Panc1 (cell line): Measurements from ENCODE around the gene DIP2C.

Experiments used
- POLR2AphosphoS5 ChIP-seq: IDR thresholded peaks from 2 replicates; pipeline ENCODE4 v1.6.1; 2012; ENCODE audit warnings: mild to moderate bottlenecking, low read depth, low read length, moderate library complexity
- SIN3A ChIP-seq: IDR thresholded peaks from 2 replicates; pipeline ENCODE4 v1.6.1; 2012; ENCODE audit warnings: low read depth, mild to moderate bottlenecking, low read length, moderate library complexity, borderline replicate concordance; ENCODE audit not compliant: insufficient read depth
- TCF7L2 ChIP-seq: IDR thresholded peaks from 2 replicates; pipeline ENCODE4 v1.6.1; 2011; ENCODE audit warnings: mild to moderate bottlenecking, low read depth, low read length, inconsistent platforms
- TF ChIP-seq, protein P1 (sequence below): fragments of 450-650 bp; IDR thresholded peaks from 2 replicates; pipeline ENCODE4 v1.5.1; 2017; ENCODE audit warnings: mild to moderate bottlenecking
- TF ChIP-seq, protein P2 (sequence below), 2 experiments: IDR thresholded peaks; 2 replicates each; pipeline ENCODE4 v1.6.1; 2011 to 2012; ENCODE audit warnings: low read depth in 2 of 2, control low read depth in 1 of 2, low read length in 1 of 2, mild to moderate bottlenecking in 1 of 2, moderate library complexity in 1 of 2; ENCODE audit not compliant: insufficient read depth in 1 of 2

DNA sequence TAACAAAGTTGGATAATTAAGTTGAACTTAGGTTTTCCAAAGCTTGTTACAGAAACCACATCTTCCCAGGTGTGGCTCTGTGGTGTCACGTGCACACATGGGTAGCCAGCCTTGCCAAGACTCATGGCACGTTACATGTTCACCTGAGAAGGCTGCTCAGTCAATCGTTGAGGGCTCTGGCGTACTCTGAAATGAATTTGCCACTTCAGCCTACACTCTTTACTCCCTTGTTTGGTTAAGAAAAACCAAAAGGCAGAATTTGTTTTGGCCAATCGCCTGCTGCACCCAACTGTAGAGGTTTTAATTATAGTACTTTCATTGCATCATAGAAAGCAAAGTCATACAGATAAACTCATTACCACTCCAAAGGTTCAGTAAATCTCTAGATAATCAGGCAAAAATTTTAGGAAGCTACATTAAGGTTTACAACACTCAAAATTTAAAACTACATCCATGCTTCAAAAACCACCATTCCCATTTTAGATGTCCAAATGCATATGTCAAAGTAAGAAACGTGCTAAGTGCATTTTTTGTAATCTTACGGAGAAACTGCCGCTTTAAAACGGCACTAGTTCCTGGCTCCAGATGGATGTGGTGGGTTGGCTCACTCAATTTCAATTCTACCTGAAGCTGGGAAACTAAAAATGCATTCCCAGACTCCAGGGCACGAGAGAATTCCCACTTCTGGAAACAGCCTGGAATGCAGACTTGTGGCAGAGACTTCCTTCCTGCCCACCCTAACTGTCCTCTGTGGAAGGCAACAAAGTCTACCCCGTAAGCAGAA, 88.4 kb downstream of the DIP2C start:
- TF ChIP-seq, protein P1, sequence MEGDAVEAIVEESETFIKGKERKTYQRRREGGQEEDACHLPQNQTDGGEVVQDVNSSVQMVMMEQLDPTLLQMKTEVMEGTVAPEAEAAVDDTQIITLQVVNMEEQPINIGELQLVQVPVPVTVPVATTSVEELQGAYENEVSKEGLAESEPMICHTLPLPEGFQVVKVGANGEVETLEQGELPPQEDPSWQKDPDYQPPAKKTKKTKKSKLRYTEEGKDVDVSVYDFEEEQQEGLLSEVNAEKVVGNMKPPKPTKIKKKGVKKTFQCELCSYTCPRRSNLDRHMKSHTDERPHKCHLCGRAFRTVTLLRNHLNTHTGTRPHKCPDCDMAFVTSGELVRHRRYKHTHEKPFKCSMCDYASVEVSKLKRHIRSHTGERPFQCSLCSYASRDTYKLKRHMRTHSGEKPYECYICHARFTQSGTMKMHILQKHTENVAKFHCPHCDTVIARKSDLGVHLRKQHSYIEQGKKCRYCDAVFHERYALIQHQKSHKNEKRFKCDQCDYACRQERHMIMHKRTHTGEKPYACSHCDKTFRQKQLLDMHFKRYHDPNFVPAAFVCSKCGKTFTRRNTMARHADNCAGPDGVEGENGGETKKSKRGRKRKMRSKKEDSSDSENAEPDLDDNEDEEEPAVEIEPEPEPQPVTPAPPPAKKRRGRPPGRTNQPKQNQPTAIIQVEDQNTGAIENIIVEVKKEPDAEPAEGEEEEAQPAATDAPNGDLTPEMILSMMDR, result no peak
- TF ChIP-seq, protein P2, sequence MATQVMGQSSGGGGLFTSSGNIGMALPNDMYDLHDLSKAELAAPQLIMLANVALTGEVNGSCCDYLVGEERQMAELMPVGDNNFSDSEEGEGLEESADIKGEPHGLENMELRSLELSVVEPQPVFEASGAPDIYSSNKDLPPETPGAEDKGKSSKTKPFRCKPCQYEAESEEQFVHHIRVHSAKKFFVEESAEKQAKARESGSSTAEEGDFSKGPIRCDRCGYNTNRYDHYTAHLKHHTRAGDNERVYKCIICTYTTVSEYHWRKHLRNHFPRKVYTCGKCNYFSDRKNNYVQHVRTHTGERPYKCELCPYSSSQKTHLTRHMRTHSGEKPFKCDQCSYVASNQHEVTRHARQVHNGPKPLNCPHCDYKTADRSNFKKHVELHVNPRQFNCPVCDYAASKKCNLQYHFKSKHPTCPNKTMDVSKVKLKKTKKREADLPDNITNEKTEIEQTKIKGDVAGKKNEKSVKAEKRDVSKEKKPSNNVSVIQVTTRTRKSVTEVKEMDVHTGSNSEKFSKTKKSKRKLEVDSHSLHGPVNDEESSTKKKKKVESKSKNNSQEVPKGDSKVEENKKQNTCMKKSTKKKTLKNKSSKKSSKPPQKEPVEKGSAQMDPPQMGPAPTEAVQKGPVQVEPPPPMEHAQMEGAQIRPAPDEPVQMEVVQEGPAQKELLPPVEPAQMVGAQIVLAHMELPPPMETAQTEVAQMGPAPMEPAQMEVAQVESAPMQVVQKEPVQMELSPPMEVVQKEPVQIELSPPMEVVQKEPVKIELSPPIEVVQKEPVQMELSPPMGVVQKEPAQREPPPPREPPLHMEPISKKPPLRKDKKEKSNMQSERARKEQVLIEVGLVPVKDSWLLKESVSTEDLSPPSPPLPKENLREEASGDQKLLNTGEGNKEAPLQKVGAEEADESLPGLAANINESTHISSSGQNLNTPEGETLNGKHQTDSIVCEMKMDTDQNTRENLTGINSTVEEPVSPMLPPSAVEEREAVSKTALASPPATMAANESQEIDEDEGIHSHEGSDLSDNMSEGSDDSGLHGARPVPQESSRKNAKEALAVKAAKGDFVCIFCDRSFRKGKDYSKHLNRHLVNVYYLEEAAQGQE (IDR thresholded peaks at IDR 0.05; ENCODE audit: insufficient read depth in 1 of 2, low read depth in 2 of 2, low read length in 1 of 2), result no peak
- TF ChIP-seq SIN3A (no peak), POLR2AphosphoS5 (no peak), TCF7L2 (no peak)
